Kidney epithelial cell (primary cell): Measurements from ENCODE around the gene RFX7. TPM values are rescaled to one million over a fixed set of nuclear protein-coding genes. Genes with fewer than 3 reads are reported as not detected.

Experiments used
- DNase-seq: peaks from one replicate; pipeline ENCODE4 v3.0.0-alpha.2; 2010; ENCODE audit warnings: low read depth
- H3K27me3 ChIP-seq: 2 replicates; pipeline ENCODE4 v1.6.0; 2011; ENCODE audit warnings: low read length; ENCODE audit not compliant: control insufficient read depth, insufficient read depth
- H3K36me3 ChIP-seq: 2 replicates; pipeline ENCODE4 v1.5.1; 2011; ENCODE audit warnings: low read length; ENCODE audit not compliant: control insufficient read depth, insufficient read depth
- H3K4me3 ChIP-seq: 2 replicates; pipeline ENCODE4 v1.5.1; 2011; ENCODE audit warnings: low read depth, mild to moderate bottlenecking, control low read depth, low read length
- CTCF ChIP-seq: IDR thresholded peaks from 2 replicates; pipeline ENCODE4 v1.5.1; 2011; ENCODE audit warnings: mild to moderate bottlenecking, moderate library complexity, low read length, control low read depth, inconsistent platforms; ENCODE audit not compliant: insufficient read depth, poor library complexity, severe bottlenecking
- total RNA-seq: library from RNA; depleted of rRNA; stranded (reverse); fragments of >200 nt; gene quantifications from 2 replicates; pipeline ENCODE4 v1.2.3, GENCODE V29; 2015

Gene RFX7
- total RNA-seq, 1 donor from 2014 or later = 11.4 TPM

GRCh38 chr15:56064152-56064551, 179.5 kb downstream of the RFX7 start:
- Histone ChIP-seq H3K4me3 (no peak overlapping the region), H3K27me3 (no peaks in the 10 kb centered on the region), H3K36me3 (no peaks in the 10 kb centered on the region)
- TF ChIP-seq CTCF = no peak
- DNase-seq = no peak

- Histone ChIP-seq H3K27me3 (no peaks in the 10 kb centered on the region), H3K4me3 (no peak overlapping the region), H3K36me3 (no peaks in the 10 kb centered on the region)
- no peak for TF ChIP-seq CTCF
- DNase-seq = no peak
Observed at GRCh38 chr15:56059716-56060115, 184.0 kb downstream of the RFX7 start.

DNA sequence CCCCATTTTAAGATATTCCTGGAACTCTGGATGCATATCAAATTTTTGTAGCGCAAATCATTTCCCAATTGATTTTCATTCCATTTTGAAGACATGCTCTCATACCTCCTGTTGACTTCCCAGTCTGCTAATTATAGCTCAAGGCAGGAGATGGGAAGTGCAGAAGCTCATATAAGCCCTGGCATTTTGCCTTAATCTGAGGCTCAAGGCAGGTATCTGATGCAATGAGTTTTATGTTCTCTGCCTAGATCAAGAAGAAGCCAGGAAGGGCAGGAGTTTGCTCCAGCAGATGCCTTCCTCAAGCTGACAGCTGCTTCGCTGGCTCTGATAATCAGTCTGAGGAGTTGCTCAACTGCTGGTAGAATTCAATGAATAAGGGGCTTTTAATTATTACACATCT, 184.7 kb downstream of the RFX7 start:
- no peak for DNase-seq
- no peak for TF ChIP-seq CTCF
- Histone ChIP-seq H3K4me3 (no peak overlapping the region), H3K36me3 (no peaks in the 10 kb centered on the region), H3K27me3 (no peaks in the 10 kb centered on the region)

- Histone ChIP-seq H3K36me3 (no peaks in the 10 kb centered on the region), H3K27me3 (no peaks in the 10 kb centered on the region), H3K4me3 (no peak overlapping the region)
- no peak for DNase-seq
- TF ChIP-seq CTCF = no peak
Observed at GRCh38 chr15:56056626-56057025, 187.1 kb downstream of the RFX7 start.

- no peak for DNase-seq
- no peaks in the 10 kb centered on the region for H3K36me3 ChIP-seq
- no peak for TF ChIP-seq CTCF
- no peaks in the 10 kb centered on the region for H3K27me3 ChIP-seq
- H3K4me3 ChIP-seq = no peak overlapping the region
Observed at GRCh38 chr15:56053046-56053400, 190.7 kb downstream of the RFX7 start.

DNA sequence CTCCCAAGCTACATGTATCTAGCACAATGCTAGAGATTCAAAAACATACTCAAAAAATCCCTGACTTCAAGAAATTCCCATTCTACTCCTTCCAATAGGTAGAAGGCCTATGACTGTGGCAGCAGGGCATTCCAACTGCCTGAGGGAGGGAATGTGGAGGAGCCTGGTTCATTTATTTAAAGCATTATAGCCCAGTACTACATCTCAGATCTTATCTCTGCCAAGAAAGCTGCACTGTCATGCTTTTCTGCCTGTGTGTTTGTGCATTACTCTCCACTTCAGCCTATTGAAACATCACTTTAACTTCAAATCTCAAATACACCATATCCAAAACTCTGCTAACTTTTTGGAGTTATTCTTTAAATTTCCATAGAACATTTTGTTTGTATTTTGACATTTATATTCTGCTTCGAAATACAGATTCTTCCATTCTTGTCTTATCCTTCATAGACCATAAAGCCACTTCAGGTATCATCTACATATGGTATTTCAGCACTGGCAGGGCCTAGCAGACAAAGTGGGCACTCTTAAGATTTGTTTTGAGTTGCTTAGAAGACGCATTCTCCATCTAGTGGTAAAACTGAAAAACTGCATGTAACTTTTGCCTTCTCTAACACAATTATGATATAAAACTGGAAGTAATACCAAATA, 191.2 kb downstream of the RFX7 start:
- no peak overlapping the region for H3K4me3 ChIP-seq
- DNase-seq = no peak
- H3K27me3 ChIP-seq = no peaks in the 10 kb centered on the region
- no peaks in the 10 kb centered on the region for H3K36me3 ChIP-seq
- peak; percentile 70 for TF ChIP-seq CTCF
